ENCODE measurements around the gene SKIC8.

SKIC8 gene

GRCh38 chr15:78340231-78341056 is 41.0 kb upstream of the SKIC8 start, which contains the start of gene CRABP1:
CRABP1 (plus strand) TSS chr15:78340353; CDS start chr15:78340429, 76 bp downstream.
- no peak within 1 kb of the TSS for H3K4me3 ChIP-seq (ENCODE audit: low read depth, low read length, poor library complexity, severe bottlenecking)
- no peaks in the 10 kb centered on the region for H3K4me1 ChIP-seq (ENCODE audit: insufficient read depth, low read length, severe bottlenecking)
- H3K27ac ChIP-seq (ENCODE audit: low read depth, low read length, poor library complexity, severe bottlenecking): no peak within 1 kb of the TSS
- H4K20me1 ChIP-seq (ENCODE audit: insufficient read depth, low read length): no peaks in the 10 kb centered on the region
- H3K9me3 ChIP-seq (ENCODE audit: low read length): no peaks in the 10 kb centered on the region
- H2AFZ ChIP-seq (ENCODE audit: low read length): no peak within 1 kb of the TSS
- no peaks in the 10 kb centered on the region for H3K9me2 ChIP-seq (ENCODE audit: low read depth, low read length)
- no peak within 1 kb of the TSS for H3K9ac ChIP-seq (ENCODE audit: low read length)
- H3K79me2 ChIP-seq (ENCODE audit: insufficient read depth, low read length): no peaks in the 10 kb centered on the region
- TF ChIP-seq, protein P1, sequence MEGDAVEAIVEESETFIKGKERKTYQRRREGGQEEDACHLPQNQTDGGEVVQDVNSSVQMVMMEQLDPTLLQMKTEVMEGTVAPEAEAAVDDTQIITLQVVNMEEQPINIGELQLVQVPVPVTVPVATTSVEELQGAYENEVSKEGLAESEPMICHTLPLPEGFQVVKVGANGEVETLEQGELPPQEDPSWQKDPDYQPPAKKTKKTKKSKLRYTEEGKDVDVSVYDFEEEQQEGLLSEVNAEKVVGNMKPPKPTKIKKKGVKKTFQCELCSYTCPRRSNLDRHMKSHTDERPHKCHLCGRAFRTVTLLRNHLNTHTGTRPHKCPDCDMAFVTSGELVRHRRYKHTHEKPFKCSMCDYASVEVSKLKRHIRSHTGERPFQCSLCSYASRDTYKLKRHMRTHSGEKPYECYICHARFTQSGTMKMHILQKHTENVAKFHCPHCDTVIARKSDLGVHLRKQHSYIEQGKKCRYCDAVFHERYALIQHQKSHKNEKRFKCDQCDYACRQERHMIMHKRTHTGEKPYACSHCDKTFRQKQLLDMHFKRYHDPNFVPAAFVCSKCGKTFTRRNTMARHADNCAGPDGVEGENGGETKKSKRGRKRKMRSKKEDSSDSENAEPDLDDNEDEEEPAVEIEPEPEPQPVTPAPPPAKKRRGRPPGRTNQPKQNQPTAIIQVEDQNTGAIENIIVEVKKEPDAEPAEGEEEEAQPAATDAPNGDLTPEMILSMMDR (IDR thresholded peaks at IDR 0.05; ENCODE audit: low read length): no peak
- TF ChIP-seq EZH2 (IDR thresholded peaks at IDR 0.05; ENCODE audit: borderline replicate concordance, low read length): no peak
- no peak within 1 kb of the TSS for H3K4me2 ChIP-seq (ENCODE audit: low read length)
- H3F3A ChIP-seq (ENCODE audit: insufficient read depth, low read length): no peaks in the 10 kb centered on the region
- H3K27me3 ChIP-seq (ENCODE audit: insufficient read depth, low read length): peaks cover 5% of the 10 kb centered on the region; the same call in 1 of the 2 replicates
- no peaks in the 10 kb centered on the region for H3K36me3 ChIP-seq (ENCODE audit: insufficient read depth, low read length)

DNA sequence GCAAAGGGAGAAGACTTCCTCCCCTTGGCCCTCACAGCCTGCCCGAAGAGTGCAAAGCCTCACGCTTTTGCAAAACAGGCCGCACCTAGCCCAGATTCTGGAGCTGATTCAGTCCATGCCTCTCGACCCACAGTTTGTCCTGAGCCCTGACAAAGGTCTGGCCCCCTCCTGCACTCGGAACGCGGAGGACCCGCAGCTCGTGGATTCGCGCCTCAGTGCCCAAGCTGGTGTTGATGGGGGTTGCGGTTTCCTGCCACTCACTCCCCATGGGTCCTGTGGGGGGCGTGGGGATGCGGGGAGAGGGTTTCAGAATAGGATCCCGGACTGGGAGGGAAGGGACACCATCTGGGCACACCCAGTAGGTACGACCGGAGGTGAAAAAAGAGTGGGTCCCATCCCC is 40.1 kb upstream of the SKIC8 start:
- Histone ChIP-seq H3K4me2 (ENCODE audit: low read length) (no peak overlapping the region), H3K4me1 (ENCODE audit: insufficient read depth, low read length, severe bottlenecking) (no peaks in the 10 kb centered on the region), H3K9me3 (ENCODE audit: low read length) (no peaks in the 10 kb centered on the region), H3K36me3 (ENCODE audit: insufficient read depth, low read length) (no peaks in the 10 kb centered on the region), H3K27ac (ENCODE audit: low read depth, low read length, poor library complexity, severe bottlenecking) (no peak overlapping the region), H3F3A (ENCODE audit: insufficient read depth, low read length) (no peaks in the 10 kb centered on the region), H3K79me2 (ENCODE audit: insufficient read depth, low read length) (no peaks in the 10 kb centered on the region), H3K27me3 (ENCODE audit: insufficient read depth, low read length) (peaks cover 5% of the 10 kb centered on the region; the same call in 1 of the 2 replicates), H2AFZ (ENCODE audit: low read length) (no peak overlapping the region), H3K9ac (ENCODE audit: low read length) (no peak overlapping the region), H3K4me3 (ENCODE audit: low read depth, low read length, poor library complexity, severe bottlenecking) (no peak overlapping the region), H3K9me2 (ENCODE audit: low read depth, low read length) (no peaks in the 10 kb centered on the region), H4K20me1 (ENCODE audit: insufficient read depth, low read length) (no peaks in the 10 kb centered on the region)
- TF ChIP-seq, protein P1 (IDR thresholded peaks at IDR 0.05; ENCODE audit: low read length): no peak
- no peak for TF ChIP-seq EZH2 (IDR thresholded peaks at IDR 0.05; ENCODE audit: borderline replicate concordance, low read length)

DNA sequence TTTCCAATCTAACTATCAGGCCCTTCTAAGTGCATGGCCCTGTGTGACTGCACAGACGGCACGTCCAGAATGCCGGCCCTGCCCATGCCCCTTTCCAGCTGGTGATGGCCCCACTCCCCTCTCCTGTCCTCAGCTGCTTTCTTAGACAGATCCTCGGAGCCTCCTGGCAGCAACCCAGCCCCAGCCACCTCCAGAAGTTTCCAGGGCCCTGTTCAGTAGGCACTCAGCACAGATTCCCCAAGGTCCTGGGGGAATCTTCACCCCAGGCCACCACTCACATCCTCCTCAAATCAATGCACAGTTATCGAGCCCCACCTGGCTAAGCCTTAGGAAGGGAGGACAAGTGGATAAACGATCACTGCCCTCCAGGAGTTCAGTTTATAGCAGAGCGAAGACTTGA is 39.4 kb upstream of the SKIC8 start:
- Histone ChIP-seq H3K9me2 (ENCODE audit: low read depth, low read length) (no peaks in the 10 kb centered on the region), H4K20me1 (ENCODE audit: insufficient read depth, low read length) (no peaks in the 10 kb centered on the region), H3K79me2 (ENCODE audit: insufficient read depth, low read length) (no peaks in the 10 kb centered on the region), H3K9me3 (ENCODE audit: low read length) (no peaks in the 10 kb centered on the region), H2AFZ (ENCODE audit: low read length) (no peak overlapping the region), H3K4me3 (ENCODE audit: low read depth, low read length, poor library complexity, severe bottlenecking) (no peak overlapping the region), H3K9ac (ENCODE audit: low read length) (no peak overlapping the region), H3K4me1 (ENCODE audit: insufficient read depth, low read length, severe bottlenecking) (no peaks in the 10 kb centered on the region), H3K4me2 (ENCODE audit: low read length) (no peak overlapping the region), H3F3A (ENCODE audit: insufficient read depth, low read length) (no peaks in the 10 kb centered on the region), H3K27ac (ENCODE audit: low read depth, low read length, poor library complexity, severe bottlenecking) (no peak overlapping the region), H3K36me3 (ENCODE audit: insufficient read depth, low read length) (no peaks in the 10 kb centered on the region), H3K27me3 (ENCODE audit: insufficient read depth, low read length) (peaks cover 5% of the 10 kb centered on the region; the same call in 1 of the 2 replicates)
- TF ChIP-seq EZH2 (IDR thresholded peaks at IDR 0.05; ENCODE audit: borderline replicate concordance, low read length): no peak
- TF ChIP-seq, protein P1 (IDR thresholded peaks at IDR 0.05; ENCODE audit: low read length): no peak

All from OCI-LY1 (cell line).